ENCODE measurements around the gene KCNK5. TPM values are rescaled to one million over a fixed set of nuclear protein-coding genes. Genes with fewer than 3 reads are reported as not detected.

KCNK5 gene
- total RNA-seq, 2 donors from 2014 or later, result 0.78 to 0.87 TPM

GRCh38 chr6:39221115-39221514 lies 8.2 kb downstream of the KCNK5 start:
- ATAC-seq (no peak), DNase-seq (no peak)
- Mint-ChIP-seq H3K27ac (no peak overlapping the region), H3K4me3 (no peak overlapping the region), H3K27me3 (peaks cover 7% of the 10 kb centered on the region), H3K4me1 (peaks cover 19% of the 10 kb centered on the region), H3K36me3 (ENCODE audit: low read depth) (peaks cover 3% of the 10 kb centered on the region)
- no peaks in the 10 kb centered on the region for H3K9me3 ChIP-seq (ENCODE audit: control insufficient read depth, low read length, poor library complexity, severe bottlenecking)

DNA sequence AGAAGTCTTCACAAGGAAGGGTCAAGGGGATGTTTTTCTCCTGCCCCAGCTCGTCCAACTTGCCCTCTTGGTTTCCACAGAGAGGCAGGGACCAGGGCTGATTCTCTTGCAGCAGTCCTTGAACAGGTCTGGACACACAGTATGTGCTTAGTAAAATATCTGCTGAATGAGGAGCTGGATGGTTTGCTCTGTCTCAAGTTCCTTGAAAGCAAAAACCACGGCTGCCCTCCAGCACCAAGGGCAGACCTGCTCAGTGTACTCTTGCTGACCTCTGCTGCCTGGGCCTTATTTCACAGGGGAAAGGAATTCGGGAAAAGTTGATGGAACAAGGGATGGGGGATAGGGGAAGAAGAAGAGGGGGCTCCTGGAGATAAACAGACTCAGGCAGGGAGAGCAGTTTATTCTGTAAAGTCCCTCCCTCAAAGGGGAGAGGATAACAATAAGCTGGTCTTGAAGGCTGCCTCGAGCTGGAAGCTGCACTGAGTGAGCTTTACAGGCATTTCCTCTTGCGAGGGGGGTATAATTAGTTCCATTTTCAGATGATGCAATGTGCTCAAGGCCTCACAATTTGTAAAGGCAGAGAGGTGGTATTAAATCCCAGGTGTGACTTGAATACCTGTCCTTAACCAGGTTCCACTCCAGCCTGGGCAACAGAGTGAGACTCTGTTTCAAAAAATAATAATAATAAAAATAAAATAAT lies 10.3 kb downstream of the KCNK5 start:
- Mint-ChIP-seq H3K4me3 (no peak overlapping the region), H3K4me1 (peaks cover 11% of the 10 kb centered on the region), H3K36me3 (ENCODE audit: low read depth) (peaks cover 3% of the 10 kb centered on the region), H3K27ac (no peak overlapping the region), H3K27me3 (peaks cover 4% of the 10 kb centered on the region)
- DNase-seq, result no peak
- ATAC-seq, result no peak
- H3K9me3 ChIP-seq (ENCODE audit: control insufficient read depth, low read length, poor library complexity, severe bottlenecking), result no peaks in the 10 kb centered on the region

DNA sequence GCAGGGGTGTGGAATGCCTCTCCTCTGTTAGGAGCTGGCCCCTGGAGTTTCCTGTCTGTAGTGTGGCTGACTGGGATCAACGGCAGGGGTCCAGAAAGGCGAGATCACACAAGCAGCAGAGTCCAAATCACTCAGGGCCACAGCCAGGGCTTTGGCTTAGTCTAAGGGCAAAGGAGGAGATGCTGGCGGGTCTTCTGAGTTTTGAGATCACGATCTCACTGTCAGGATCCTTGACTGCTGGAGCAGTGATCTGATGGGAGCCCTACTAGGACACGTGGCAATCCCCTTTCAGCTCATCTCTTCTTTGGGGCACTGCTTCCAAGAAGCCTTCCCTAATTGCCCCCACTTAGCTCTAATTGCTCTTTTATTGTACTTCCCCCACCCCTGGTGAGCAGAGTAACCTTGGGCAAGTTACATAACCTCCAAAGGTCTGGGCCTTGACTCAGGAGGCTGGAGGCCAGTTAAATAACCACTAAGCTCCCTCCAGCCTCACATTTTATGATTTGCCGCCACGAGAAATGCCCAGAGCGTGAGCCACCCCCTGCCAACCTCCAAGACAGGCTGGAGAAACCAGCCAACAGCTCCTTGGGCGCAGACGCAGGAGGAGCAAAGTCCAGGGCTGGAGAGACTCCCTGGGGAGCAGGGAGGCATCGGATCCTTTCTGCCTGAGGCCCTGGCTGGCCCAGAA lies 12.0 kb downstream of the KCNK5 start:
- H3K27me3 Mint-ChIP-seq, result no peaks in the 10 kb centered on the region
- no peak overlapping the region for H3K4me3 Mint-ChIP-seq
- ATAC-seq, result no peak
- peaks cover 3% of the 10 kb centered on the region for H3K36me3 Mint-ChIP-seq (ENCODE audit: low read depth)
- no peak overlapping the region for H3K27ac Mint-ChIP-seq
- DNase-seq, result no peak
- peaks cover 11% of the 10 kb centered on the region for H3K4me1 Mint-ChIP-seq
- no peaks in the 10 kb centered on the region for H3K9me3 ChIP-seq (ENCODE audit: control insufficient read depth, low read length, poor library complexity, severe bottlenecking)

GRCh38 chr6:39215640-39216158 lies 13.6 kb downstream of the KCNK5 start:
- H3K36me3 Mint-ChIP-seq (ENCODE audit: low read depth), result no peaks in the 10 kb centered on the region
- H3K9me3 ChIP-seq (ENCODE audit: control insufficient read depth, low read length, poor library complexity, severe bottlenecking), result no peaks in the 10 kb centered on the region
- peaks cover 11% of the 10 kb centered on the region for H3K4me1 Mint-ChIP-seq
- H3K27me3 Mint-ChIP-seq, result no peaks in the 10 kb centered on the region
- no peak for ATAC-seq
- H3K27ac Mint-ChIP-seq, result no peak overlapping the region
- no peak overlapping the region for H3K4me3 Mint-ChIP-seq
- no peak for DNase-seq

DNA sequence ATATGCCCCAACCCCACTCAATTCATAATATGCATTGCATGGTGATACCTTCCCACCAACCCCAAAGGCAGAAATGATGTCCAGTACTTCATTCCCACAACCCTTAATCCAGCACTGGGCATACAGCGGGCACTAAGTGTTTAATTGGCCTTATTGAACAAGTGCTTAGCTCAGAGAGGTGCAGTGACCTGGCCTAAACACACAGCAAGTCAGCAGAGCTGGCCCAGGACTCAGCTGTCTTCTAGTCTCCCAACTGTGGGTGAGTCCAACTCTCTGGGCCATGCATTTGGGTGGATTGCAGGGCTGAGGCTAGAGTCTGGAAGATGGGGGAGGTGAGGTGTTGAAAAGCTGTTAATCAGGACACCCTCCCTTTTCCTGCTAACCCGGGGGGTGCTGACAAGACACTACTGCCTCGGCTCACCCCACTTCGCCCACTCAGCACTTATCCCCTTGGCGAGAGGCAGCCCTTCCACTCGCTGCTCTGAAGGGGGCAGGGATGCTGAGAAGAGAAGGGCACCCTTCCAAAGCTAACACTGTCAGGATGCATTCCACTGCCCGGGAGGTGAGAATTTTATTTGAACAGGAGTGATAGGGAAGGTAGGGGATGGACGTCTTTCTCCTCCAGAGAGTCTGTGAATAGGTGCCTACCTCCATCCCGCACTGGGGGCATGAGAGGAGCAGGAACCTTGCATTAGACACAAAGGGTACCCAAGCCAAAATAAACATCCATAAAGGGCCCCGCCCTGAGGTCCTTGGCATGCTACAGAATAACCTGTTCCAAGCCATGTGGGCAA lies 14.2 kb downstream of the KCNK5 start:
- H3K4me3 Mint-ChIP-seq, result no peak overlapping the region
- H3K27me3 Mint-ChIP-seq, result no peaks in the 10 kb centered on the region
- H3K36me3 Mint-ChIP-seq (ENCODE audit: low read depth), result no peaks in the 10 kb centered on the region
- H3K9me3 ChIP-seq (ENCODE audit: control insufficient read depth, low read length, poor library complexity, severe bottlenecking), result no peaks in the 10 kb centered on the region
- no peak overlapping the region for H3K27ac Mint-ChIP-seq
- peaks cover 12% of the 10 kb centered on the region for H3K4me1 Mint-ChIP-seq
- DNase-seq, result no peak
- ATAC-seq, result no peak

GRCh38 chr6:39214120-39214813 lies 15.0 kb downstream of the KCNK5 start:
- H3K27me3 Mint-ChIP-seq, result no peaks in the 10 kb centered on the region
- no peak for DNase-seq
- H3K36me3 Mint-ChIP-seq (ENCODE audit: low read depth), result no peaks in the 10 kb centered on the region
- no peak overlapping the region for H3K27ac Mint-ChIP-seq
- H3K4me3 Mint-ChIP-seq, result no peak overlapping the region
- peaks cover 18% of the 10 kb centered on the region for H3K4me1 Mint-ChIP-seq
- no peaks in the 10 kb centered on the region for H3K9me3 ChIP-seq (ENCODE audit: control insufficient read depth, low read length, poor library complexity, severe bottlenecking)
- ATAC-seq, result no peak

- Mint-ChIP-seq H3K4me1 (peaks cover 18% of the 10 kb centered on the region), H3K36me3 (ENCODE audit: low read depth) (no peaks in the 10 kb centered on the region), H3K4me3 (no peak overlapping the region), H3K27me3 (peaks cover 3% of the 10 kb centered on the region), H3K27ac (no peak overlapping the region)
- ATAC-seq (no peak), DNase-seq (no peak)
- H3K9me3 ChIP-seq (ENCODE audit: control insufficient read depth, low read length, poor library complexity, severe bottlenecking), result no peaks in the 10 kb centered on the region
Observed at GRCh38 chr6:39213195-39213920, 15.9 kb downstream of the KCNK5 start.

DNA sequence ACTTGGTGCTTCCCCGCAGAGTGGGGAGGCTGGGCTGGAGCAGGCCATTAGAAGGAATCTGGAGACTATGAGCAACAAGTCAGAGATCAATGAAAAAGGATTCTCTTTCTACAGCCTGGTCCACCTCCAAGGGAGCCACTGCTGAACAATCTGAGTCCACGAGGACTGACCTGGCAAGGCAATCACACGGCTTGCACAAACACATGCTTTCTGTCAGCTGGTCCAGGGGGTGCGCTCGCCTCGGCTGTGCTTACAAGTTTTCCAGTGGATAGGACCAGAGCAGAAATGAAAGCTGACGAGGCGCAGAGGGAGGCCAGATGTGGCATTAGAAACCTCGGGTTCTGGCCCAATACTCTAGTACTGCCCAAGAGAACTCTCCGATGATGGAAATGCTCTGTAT lies 18.1 kb downstream of the KCNK5 start:
- H3K4me1 Mint-ChIP-seq, result peaks cover 17% of the 10 kb centered on the region
- H3K9me3 ChIP-seq (ENCODE audit: control insufficient read depth, low read length, poor library complexity, severe bottlenecking), result no peaks in the 10 kb centered on the region
- no peak for ATAC-seq
- no peak for DNase-seq
- no peak overlapping the region for H3K4me3 Mint-ChIP-seq
- H3K27ac Mint-ChIP-seq, result no peak overlapping the region
- no peaks in the 10 kb centered on the region for H3K36me3 Mint-ChIP-seq (ENCODE audit: low read depth)
- H3K27me3 Mint-ChIP-seq, result peaks cover 5% of the 10 kb centered on the region

DNA sequence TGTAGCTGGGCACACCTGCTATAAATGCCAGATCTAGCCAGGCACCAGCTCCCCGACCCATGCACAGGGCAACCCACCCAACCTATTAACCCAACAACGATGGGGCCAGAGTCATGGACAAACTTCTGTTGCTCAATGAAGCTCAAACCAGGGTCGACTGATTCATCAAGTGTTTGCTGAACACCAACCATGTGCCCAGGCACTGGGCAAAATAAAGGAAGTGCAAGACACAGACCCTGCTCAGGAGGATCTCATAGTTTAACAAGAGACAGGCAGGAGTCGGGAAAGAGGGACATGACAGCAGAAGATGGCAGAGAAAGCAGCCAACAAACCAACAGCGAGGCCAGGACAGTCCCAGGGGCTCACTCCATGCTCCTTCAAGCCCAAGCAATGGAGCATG lies 18.8 kb downstream of the KCNK5 start:
- no peaks in the 10 kb centered on the region for H3K9me3 ChIP-seq (ENCODE audit: control insufficient read depth, low read length, poor library complexity, severe bottlenecking)
- Mint-ChIP-seq H3K36me3 (ENCODE audit: low read depth) (no peaks in the 10 kb centered on the region), H3K27ac (no peak overlapping the region), H3K4me3 (no peak overlapping the region), H3K27me3 (peaks cover 5% of the 10 kb centered on the region), H3K4me1 (peaks cover 17% of the 10 kb centered on the region)
- ATAC-seq, result no peak
- no peak for DNase-seq

DNA sequence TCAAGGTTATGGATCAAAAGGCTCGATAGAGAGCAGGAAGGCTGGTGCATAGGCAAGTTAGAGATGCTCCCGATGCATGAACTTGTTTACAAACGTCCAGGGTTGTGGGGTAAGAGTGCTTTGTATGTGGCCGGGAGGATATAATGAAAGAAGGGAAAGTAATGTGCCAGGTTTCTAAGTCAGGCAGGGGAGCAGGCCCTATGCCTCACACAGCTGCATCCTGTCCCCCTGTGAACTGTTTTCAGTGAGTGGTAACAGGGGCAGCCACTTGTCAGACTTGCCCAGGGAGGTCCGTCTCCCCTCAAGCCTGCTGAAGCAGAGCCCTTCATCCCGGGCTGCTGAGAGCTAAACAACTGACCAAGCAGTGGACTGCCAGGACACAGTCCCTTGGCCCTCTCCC lies 19.4 kb downstream of the KCNK5 start:
- Mint-ChIP-seq H3K36me3 (ENCODE audit: low read depth) (no peaks in the 10 kb centered on the region), H3K27ac (no peak overlapping the region), H3K4me3 (no peak overlapping the region), H3K4me1 (peaks cover 17% of the 10 kb centered on the region), H3K27me3 (peaks cover 5% of the 10 kb centered on the region)
- ATAC-seq (no peak), DNase-seq (no peak)
- no peaks in the 10 kb centered on the region for H3K9me3 ChIP-seq (ENCODE audit: control insufficient read depth, low read length, poor library complexity, severe bottlenecking)

DNA sequence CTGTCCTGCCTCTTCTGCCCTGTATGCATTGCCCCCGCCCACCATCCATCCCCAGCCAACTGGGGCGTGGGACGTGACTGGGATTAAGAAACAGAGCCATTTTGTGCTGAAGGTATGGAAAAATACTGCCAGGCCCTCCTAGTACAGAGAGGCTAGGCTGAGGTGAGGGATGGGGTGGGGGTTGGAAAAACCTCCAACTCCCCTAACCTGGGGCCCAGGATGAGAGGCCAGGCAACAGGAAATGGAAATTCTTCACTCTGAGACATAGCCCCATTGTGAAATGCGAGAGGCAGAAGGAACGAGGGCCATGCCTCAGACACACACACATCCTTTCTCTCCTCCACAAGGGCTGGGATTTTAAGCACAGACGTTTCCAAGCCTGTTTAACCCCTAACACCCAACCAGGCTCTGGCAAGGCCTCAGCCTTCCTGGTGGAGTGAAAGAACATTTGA lies 19.9 kb downstream of the KCNK5 start:
- ATAC-seq (no peak), DNase-seq (no peak)
- no peak overlapping the region for H3K4me3 Mint-ChIP-seq
- peaks cover 5% of the 10 kb centered on the region for H3K27me3 Mint-ChIP-seq
- H3K27ac Mint-ChIP-seq, result no peak overlapping the region
- no peaks in the 10 kb centered on the region for H3K9me3 ChIP-seq (ENCODE audit: control insufficient read depth, low read length, poor library complexity, severe bottlenecking)
- H3K4me1 Mint-ChIP-seq, result peaks cover 17% of the 10 kb centered on the region
- H3K36me3 Mint-ChIP-seq (ENCODE audit: low read depth), result no peaks in the 10 kb centered on the region

GRCh38 chr6:39208223-39208739 lies 21.0 kb downstream of the KCNK5 start:
- H3K4me3 Mint-ChIP-seq, result no peak overlapping the region
- no peaks in the 10 kb centered on the region for H3K36me3 Mint-ChIP-seq (ENCODE audit: low read depth)
- H3K4me1 Mint-ChIP-seq, result peaks cover 15% of the 10 kb centered on the region
- H3K27ac Mint-ChIP-seq, result no peak overlapping the region
- ATAC-seq (no peak), DNase-seq (no peak)
- no peaks in the 10 kb centered on the region for H3K9me3 ChIP-seq (ENCODE audit: control insufficient read depth, low read length, poor library complexity, severe bottlenecking)
- H3K27me3 Mint-ChIP-seq, result peaks cover 5% of the 10 kb centered on the region

Measured in T-helper 17 cell (primary cell).